GM18505 (cell line): ENCODE measurements around the gene FAM174C.
A peak's percentile ranks its signal among the peaks of the same experiment; 100 is the strongest.

Experiments
- ATAC-seq: cut with Tn5 transposase; IDR thresholded peaks from one replicate; pipeline ENCODE4 v1.9.1; 2021; ENCODE audit not compliant: unreplicated experiment
- POLR2A ChIP-seq: IDR thresholded peaks from 4 replicates; pipeline ENCODE4 v1.6.1; 2011; ENCODE audit warnings: borderline replicate concordance; ENCODE audit not compliant: insufficient read depth, insufficient read length; ENCODE audit errors: extremely low read depth

Gene FAM174C

DNA sequence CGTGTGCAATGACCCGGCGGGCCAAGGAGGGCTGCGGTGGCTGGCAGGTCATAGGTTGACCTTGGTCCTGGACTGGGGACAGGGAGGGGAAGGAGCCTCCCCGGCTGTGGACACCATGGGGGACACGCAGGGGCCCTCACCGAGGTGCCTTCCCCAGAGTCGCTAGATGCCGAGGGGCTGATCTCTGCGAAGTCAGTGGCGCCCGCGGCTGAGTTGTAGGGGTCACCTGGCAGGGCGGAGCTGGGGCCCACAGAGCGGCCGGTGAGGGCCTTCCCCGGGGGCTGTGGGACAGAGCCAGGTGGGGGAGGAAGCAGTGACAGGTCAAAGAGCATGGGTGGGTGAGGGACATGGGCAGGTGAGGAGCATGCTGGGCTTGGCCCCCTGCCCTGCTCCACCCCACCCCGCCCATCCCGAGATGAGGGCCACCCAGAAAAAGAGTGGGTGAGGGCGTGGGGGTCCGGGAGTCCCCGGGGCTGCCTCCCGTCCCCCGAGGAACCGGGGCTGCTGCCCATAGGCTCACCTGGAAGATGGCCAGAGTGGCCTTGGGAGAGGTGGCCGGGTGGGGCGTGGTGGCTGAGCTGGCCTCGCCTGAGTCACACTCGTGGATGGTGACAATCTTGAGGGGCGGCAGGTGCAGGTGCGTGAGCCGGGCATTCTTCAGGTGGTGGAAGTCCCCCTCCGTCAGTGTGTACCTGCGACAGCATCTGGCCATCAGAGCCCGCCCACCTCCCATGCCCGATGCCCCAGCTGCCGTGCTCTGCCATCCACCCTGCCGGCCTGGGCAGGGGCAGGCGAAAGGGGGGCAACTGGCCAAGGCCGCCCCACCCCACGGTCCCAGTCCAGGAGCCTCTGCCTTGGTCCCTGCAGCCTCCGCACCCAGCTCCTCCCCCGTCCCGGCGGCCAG is 41.0 kb upstream of the FAM174C start:
- ATAC-seq: no peak
- TF ChIP-seq POLR2A: no peak

DNA sequence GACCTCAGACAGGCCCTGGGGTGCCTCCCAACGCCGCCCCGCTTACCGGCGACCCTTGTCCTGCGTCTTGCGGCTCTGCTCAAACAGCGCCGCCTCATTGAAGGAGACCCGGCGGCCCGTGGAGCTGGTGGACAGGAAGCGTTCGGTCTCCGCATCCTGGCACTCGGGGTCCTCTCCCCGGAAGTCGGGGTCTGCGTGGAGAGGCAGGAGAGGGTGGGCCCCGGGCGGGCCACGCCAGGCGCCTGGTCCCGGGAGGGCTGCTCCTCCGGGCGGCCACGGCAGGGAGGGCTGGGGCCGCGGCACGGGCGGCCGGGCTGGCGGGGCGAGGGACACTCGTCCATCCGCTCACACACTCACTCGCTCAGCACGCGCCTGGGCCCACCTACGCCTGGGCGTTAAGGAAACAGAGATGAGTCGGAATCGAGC is 40.4 kb upstream of the FAM174C start:
- TF ChIP-seq POLR2A: no peak
- no peak for ATAC-seq

DNA sequence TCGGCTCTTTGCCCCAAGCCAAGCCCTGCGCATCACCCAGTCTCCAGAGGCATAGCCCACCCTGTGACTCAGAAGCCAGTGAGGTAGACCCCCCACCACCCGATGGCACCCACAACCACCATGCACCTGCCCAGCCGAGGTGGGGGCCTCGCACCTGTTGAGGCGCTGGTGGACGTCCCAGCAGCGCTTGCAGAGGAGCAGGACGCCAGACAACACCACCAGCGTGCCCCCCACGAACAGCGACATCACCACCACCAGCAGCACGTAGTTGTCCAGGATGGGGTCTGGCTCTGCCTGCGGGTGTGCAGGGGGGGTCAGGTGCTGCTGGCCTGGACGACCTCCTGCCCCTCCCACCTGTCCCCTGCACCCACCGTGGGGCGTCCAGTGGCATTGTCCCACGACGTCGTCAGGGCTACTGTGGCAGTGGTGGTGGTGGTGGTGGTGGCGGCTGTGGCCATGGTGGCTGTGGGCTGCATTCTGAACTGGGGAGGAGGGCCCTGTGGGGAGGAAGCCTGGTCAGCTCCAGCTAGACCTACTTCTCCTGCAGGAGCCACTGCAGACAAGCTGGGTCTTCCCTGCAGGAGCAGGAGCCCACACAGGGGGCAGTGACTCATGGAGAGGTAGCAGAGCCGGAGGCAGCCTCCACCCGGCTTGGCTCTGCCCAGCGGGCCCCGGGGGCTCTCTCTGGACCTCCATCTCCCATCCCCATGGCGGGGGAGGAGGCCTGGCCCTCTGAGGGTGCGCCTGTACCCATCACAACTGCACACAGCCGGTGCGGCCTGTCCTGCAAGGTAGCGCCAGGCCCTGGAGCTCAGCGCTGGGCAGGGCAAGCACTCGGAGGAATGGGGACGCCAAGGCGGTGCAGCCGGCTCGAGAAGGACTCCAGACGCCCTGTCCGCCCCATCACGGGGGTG is 39.4 kb upstream of the FAM174C start:
- ATAC-seq: no peak
- TF ChIP-seq POLR2A: no peak

DNA sequence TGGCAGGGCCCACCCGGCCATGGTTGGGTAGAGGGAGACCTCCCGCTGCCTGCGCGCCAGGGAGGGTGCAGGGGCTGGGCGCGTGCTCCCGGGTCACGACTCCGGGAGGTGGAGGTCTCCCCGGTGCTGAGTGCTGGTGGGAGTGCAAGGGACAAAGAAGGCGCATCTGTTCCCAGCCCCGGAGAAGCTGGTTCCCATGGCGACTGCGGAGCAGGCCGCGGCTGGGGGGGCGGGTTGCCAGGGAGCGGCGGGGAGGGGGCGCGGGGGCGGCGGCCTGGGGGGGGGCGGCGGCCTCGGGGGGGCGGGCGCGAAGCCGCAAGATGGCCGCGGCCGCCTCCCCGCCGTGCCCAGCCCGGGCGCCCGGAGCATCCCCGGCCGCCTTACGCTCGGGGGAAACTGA is 38.8 kb upstream of the FAM174C start:
- no peak for TF ChIP-seq POLR2A
- ATAC-seq: no peak

DNA sequence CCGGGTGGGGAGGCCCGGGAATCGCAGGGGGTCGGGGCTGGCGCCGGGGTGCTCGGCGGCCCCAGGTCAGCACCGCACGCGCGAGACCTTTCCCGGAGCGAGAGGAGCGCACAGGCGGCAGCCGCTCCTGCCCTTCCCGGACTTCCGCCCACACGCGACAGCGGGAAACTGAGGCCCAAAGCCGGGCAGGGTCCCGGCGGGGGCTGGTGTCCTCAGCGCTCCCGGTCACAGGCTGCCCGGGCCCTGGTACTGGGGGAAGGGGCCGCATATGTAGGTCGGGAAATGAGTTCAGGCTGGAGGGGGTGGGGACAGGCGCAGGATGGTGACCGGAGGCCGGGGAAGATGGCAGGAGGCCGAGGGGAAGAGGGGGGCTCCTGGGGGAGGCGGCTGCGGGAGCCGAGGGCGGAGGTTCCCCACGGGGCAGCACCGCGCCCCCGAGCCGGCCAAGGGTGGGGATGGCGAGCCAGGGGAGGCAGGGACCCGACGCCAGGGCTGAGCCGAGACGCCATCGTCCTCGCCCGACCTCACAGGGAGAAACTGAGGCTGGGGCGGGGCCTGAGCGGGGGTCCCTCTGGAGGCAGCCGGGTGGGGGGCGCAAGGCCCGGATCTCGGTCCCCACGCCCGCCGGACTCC is 38.2 kb upstream of the FAM174C start:
- no peak for TF ChIP-seq POLR2A

DNA sequence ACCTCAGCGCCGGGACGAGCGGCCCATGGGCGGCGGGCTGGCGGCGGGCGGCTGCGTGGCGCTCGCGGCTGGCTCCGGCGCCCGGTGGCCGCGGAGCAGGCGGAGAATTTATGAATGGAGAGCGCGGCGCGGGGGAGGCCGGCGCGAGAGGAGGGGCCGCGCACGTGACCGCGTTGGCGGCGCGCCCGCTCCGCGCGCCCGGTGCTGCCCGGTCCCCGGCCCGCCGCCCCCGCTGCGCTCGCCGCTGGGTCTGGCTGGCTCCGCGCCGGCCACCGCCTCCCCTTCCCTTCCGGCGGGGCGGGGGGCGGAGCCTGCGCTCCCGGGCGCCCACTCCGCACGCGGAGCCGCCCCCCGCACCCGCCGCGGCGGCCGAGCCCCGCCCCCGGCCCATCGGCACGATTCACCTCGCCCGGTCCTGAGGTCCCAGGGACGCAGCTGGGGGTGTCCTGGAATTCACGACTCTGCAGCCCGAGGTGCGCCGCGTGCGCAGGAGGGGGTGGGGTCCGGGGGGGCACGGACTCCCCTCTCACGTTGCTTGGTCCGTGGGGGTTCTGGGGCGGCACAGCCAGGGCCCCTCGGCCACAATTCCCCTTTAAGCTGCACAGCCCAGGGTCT is 37.5 kb upstream of the FAM174C start, which contains the start of gene CBARP:
Gene CBARP, minus strand, starts transcription at position 252 of the 615 bp plus-strand sequence. CDS start 1,905 bp downstream, outside the sequence.
- no peak for ATAC-seq
- TF ChIP-seq POLR2A: no peak

More for the DNA sequence above, 38.2 kb upstream of the FAM174C start:
- ATAC-seq: no peak

GRCh38 chr19:1238369-1239303 is 36.7 kb upstream of the FAM174C start:
- no peak for ATAC-seq
- no peak for TF ChIP-seq POLR2A

DNA sequence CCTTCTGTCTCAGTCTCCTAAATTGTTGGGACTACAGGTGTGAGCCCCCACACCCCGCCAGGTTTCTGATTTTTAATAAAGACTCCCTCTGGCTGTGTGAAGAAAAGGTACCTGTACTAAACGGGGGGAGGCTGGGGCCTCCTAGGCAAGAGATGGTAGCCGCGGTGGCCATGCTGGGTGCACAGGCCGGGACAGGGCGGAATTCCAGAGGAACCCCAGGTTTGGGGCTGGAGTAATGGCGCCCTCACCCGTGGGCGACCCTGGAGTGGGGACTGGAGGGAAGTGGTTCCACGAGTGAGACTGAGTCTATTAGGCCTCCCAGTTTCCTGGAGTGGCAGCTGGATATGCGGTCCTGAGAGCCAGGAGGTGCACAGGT is 35.9 kb upstream of the FAM174C start:
- no peak for ATAC-seq
- no peak for TF ChIP-seq POLR2A

- ATAC-seq: peak; percentile 32
- TF ChIP-seq POLR2A: no peak
Observed at GRCh38 chr19:1239796-1240737, 35.3 kb upstream of the FAM174C start.

- no peak for ATAC-seq
- no peak for TF ChIP-seq POLR2A
Observed at GRCh38 chr19:1240925-1241324, 34.4 kb upstream of the FAM174C start.

DNA sequence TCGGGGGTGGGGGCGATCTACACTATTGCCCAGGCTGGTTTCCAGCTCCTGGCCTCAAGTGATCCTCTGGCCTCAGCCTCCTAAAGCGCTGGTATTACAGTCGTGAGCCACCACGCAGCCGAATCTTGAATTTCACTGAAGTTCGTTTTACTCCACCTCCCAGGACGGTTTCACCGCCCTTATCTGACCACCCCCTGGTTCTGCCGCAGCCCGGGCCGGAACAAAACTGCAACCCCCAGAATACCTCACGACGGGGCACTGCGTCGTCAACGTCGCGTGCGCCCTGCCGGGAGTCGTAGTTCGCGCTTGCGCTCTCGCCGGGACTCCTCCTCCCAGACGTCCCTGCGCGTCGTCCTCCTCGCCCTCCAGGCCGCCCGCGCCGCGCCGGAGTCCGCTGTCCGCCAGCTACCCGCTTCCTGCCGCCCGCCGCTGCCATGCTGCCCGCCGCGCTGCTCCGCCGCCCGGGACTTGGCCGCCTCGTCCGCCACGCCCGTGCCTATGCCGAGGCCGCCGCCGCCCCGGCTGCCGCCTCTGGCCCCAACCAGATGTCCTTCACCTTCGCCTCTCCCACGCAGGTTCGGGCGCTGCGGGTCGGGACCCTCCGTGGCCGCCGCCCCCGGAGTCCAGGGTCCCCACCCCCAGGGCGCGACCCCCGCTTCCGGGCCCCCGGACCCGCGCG is 33.8 kb upstream of the FAM174C start, which contains the start of gene ATP5F1D:
Gene ATP5F1D, plus strand, starts transcription at position 335 of the 679 bp plus-strand sequence. Its CDS starts 100 bp downstream, at position 435.
- ATAC-seq: peak; percentile 47
- TF ChIP-seq POLR2A: peak; percentile 69
